ENCODE results near the gene NR0B2. TPM values are rescaled to one million over a fixed set of nuclear protein-coding genes. Genes with fewer than 3 reads are reported as not detected.
"Not testable (repeated sequence)": the region's sequence is repeated elsewhere in the genome, so short reads cannot be mapped to it uniquely, and the experiment has no call there.

Gene NR0B2
- total RNA-seq, 2 experiments from 2014 or later: not detected

DNA sequence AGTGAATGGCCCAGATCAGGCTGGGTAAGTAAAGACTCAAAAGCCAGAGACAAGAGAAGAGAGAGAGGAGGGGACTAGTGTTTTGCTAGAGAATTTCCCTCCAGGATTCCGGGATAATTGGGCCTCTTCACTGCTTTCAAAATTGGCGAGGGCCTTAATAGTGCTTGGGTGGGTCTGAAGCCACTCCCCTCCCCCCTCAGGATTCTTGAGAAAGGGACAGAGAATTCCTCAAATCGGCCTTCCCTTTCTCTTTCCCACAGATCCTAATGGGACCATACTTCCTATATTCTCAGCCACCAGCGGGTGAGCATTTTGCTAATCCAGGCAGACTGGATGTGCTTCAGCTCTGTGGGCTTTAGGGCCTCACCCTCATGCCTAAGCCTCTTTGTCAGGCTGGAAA, 38.9 kb downstream of the NR0B2 start:
- Mint-ChIP-seq H3K27ac (no peak overlapping the region), H3K4me1 (no peaks in the 10 kb centered on the region), H3K4me3 (no peak overlapping the region), H3K9me3 (no peaks in the 10 kb centered on the region), H3K27me3 (no peaks in the 10 kb centered on the region), H3K36me3 (ENCODE audit: low read depth) (peaks cover 9% of the 10 kb centered on the region)
- no peak for DNase-seq
- ChIA-PET CTCF (interaction anchor here (1.4 kb wide), 1 partner anchor 20 kb away, joined by 4 read pairs; no protein-coding TSS in a partner anchor), POLR2A (interaction anchor here (0.8 kb wide), 1 partner anchor 15 kb away, joined by 5 read pairs; the partner anchor contains the start of gene GPN2)

DNA sequence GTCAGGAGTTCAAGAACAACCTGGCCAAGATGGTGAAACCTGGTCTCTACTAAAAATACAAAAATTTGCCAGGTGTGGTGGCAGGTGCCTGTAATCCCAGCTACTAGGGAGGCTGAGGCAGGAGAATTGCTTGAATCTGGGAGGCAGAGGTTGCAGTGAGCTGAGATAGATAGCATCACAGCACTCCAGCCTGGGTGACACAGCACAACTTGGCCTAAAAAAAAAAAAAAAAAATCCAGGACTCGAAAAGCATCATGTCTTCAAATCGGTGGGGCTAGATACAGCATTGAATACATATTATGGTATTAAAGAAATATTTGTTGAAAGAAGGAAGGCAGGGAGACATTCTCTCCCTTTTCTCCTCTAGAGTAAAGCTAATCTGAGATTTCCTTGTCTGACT, 40.7 kb downstream of the NR0B2 start:
- H3K4me3 Mint-ChIP-seq; H3K4me1 Mint-ChIP-seq; H3K9me3 Mint-ChIP-seq; DNase-seq; H3K36me3 Mint-ChIP-seq (ENCODE audit: low read depth); POLR2A ChIA-PET; H3K27me3 Mint-ChIP-seq: not testable (repeated sequence)
- H3K27ac Mint-ChIP-seq: peak overlapping the region; percentile 62
- CTCF ChIA-PET: interaction anchor here (0.6 to 1.2 kb wide), 5 partner anchors 15 to 1397 kb away, joined by 3 to 5 read pairs (median 3); no protein-coding TSS in a partner anchor

DNA sequence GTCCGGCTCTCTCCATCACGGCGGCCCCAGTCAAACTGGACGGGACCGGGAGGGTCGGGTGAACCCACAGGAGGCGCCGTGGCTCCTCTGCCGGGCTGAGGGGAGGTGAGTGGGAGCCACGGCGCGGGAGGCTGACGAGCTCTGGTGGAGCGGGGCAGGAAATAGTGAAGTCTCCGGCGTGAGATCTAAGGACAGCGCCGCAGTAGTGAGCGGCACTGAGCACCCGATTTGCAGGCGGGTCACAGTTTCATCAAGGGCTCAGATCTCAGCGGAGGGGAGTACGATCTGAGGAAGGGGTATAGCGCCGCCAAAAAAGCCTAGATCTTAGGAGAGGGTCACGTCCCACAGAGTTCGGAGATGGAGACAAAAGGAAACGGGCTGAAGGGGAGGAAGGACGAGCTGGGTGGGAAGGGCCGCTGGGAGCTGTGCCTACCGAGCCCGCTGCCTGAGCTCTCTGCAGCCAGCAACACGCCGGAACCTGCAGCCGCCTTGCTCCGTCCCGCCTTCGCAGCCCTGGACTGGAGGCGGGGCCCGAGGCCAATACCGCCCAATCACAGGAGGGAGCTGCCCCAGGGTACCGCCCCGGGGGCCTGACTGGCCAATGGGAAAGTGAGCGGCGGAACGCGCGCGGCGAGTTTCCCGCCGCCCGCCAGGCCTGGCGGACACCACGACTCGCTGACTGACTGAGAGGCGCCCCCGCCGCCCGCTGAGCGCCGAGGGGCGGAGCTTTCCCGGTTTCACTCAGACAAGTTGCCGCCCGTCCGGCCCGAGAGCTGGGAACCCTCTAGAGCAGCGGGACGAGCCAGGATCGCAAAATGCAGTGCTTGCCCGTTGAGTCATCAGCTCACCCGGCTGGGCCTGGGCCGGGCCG, 48.9 kb downstream of the NR0B2 start:
- CTCF ChIA-PET: interaction anchor here (0.6 to 2.7 kb wide), 9 partner anchors 9 to 669 kb away, joined by 3 to 8 read pairs (median 4); partner anchors contain the start of gene ZDHHC18
- peak overlapping the region; percentile 82 for H3K4me3 Mint-ChIP-seq
- H3K27ac Mint-ChIP-seq: peak overlapping the region; percentile 93
- H3K4me1 Mint-ChIP-seq: peaks cover 34% of the 10 kb centered on the region
- H3K27me3 Mint-ChIP-seq: no peaks in the 10 kb centered on the region
- DNase-seq: peak; percentile 96
- POLR2A ChIA-PET: interaction anchor here (0.8 to 1.7 kb wide), 8 partner anchors 9 to 172 kb away, joined by 3 to 11 read pairs (median 4); partner anchors contain the start of genes GPN2 and PIGV
- H3K9me3 Mint-ChIP-seq: no peaks in the 10 kb centered on the region
- H3K36me3 Mint-ChIP-seq (ENCODE audit: low read depth): no peaks in the 10 kb centered on the region

DNA sequence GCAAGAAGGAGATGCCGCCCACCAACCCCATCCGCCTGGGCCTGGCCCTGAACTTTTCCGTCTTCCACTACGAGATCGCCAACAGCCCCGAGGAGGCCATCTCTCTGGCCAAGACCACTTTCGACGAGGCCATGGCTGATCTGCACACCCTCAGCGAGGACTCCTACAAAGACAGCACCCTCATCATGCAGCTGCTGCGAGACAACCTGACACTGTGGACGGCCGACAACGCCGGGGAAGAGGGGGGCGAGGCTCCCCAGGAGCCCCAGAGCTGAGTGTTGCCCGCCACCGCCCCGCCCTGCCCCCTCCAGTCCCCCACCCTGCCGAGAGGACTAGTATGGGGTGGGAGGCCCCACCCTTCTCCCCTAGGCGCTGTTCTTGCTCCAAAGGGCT, 50.1 kb downstream of the NR0B2 start:
- Mint-ChIP-seq H3K27me3 (no peaks in the 10 kb centered on the region), H3K4me1 (peaks cover 34% of the 10 kb centered on the region), H3K27ac (peak overlapping the region; percentile 93), H3K9me3 (no peaks in the 10 kb centered on the region), H3K36me3 (ENCODE audit: low read depth) (no peaks in the 10 kb centered on the region), H3K4me3 (peak overlapping the region; percentile 82)
- DNase-seq: no peak
- POLR2A ChIA-PET: interaction anchor here (1.7 kb wide), 1 partner anchor 30 kb away, joined by 8 read pairs; no protein-coding TSS in a partner anchor
- CTCF ChIA-PET: interaction anchor here (0.8 to 1.3 kb wide), 2 partner anchors 37 to 39 kb away, joined by 3 to 5 read pairs; partner anchors contain the start of gene GPATCH3

DNA sequence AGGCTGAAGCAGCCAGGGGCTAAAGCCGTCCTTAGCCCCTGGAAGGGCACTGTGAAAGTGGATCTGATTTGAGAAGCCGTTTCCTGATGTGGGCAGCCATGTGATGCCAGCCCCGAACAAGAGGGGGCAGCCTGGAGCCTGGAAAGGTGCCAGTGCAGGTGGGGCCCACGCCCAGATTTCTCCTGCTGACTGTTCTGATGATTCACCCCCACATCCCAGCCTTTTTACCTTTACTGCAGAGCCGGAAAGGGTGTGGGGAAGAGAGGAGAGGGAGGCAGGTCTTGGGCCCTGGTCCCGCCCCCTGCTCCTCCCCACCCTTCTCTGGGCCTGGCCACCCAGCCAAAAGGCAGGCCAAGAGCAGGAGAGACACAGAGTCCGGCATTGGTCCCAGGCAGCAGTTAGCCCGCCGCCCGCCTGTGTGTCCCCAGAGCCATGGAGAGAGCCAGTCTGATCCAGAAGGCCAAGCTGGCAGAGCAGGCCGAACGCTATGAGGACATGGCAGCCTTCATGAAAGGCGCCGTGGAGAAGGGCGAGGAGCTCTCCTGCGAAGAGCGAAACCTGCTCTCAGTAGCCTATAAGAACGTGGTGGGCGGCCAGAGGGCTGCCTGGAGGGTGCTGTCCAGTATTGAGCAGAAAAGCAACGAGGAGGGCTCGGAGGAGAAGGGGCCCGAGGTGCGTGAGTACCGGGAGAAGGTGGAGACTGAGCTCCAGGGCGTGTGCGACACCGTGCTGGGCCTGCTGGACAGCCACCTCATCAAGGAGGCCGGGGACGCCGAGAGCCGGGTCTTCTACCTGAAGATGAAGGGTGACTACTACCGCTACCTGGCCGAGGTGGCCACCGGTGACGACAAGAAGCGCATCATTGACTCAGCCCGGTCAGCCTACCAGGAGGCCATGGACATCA, 50.7 kb downstream of the NR0B2 start, which contains the start of gene SFN:
Gene SFN (plus strand): TSS at position 369 of the 904 bp plus-strand sequence. CDS start 64 bp downstream, at position 433.
- Mint-ChIP-seq H3K27ac (peak within 1 kb of the TSS; percentile 93), H3K27me3 (no peaks in the 10 kb centered on the region), H3K4me3 (peak within 1 kb of the TSS; percentile 82), H3K9me3 (no peaks in the 10 kb centered on the region), H3K4me1 (peaks cover 34% of the 10 kb centered on the region), H3K36me3 (ENCODE audit: low read depth) (no peaks in the 10 kb centered on the region)
- ChIA-PET CTCF (interaction anchor here (0.8 to 2.2 kb wide), 6 partner anchors 8 to 362 kb away, joined by 3 to 6 read pairs (median 3); partner anchors contain the start of gene GPATCH3), POLR2A (no interaction called here)
- peak; percentile 53 for DNase-seq

DNA sequence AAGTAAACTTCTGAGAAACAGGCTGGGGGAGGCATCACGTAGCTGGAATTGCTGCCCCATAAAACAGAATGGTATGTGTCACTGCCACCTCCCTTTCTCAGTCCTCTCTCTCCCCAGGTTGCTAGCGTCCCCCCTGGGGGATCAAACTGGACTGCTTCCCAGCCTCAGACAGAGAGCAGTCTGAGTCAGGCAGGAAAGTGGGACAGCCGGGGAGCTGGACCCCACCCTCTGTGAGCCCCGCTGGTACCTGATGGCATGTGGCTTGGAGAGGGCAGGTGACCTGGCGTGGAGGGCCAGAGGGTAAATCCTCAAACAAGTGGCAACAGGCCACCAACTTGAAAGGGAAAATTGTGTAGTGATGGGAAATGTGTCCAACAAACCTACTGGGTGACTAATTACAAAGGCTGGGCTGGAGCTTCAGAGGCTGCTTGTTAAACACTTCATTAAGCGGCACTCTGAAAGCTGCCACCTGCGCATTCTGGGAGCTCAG, 51.8 kb downstream of the NR0B2 start:
- Mint-ChIP-seq H3K27me3 (no peaks in the 10 kb centered on the region), H3K36me3 (ENCODE audit: low read depth) (no peaks in the 10 kb centered on the region), H3K4me1 (peaks cover 34% of the 10 kb centered on the region), H3K4me3 (no peak overlapping the region), H3K27ac (peak overlapping the region; percentile 81), H3K9me3 (no peaks in the 10 kb centered on the region)
- no peak for DNase-seq
- ChIA-PET CTCF (interaction anchor here (0.5 to 2.2 kb wide), 7 partner anchors 9 to 361 kb away, joined by 3 to 6 read pairs (median 3); no protein-coding TSS in a partner anchor), POLR2A (no interaction called here)

Other genes starting within 250 kb of the NR0B2 start
- 100 to 1,000 TPM; 120 TPM for gene ARID1A, start 218.0 kb downstream of the NR0B2 start, total RNA-seq
- 10 to 100 TPM; 16.4 to 16.9 TPM for gene PIGV, start 126.0 kb downstream of the NR0B2 start, total RNA-seq
- gene ZDHHC18, start 87.3 kb downstream of the NR0B2 start, total RNA-seq: 10 to 100 TPM; 45.1 to 55.0 TPM
- 1 to 10 TPM; 2.4 to 3.0 TPM for gene SFN, start 50.8 kb downstream of the NR0B2 start, total RNA-seq
- gene GPN2, start 23.7 kb downstream of the NR0B2 start, total RNA-seq: 10 to 100 TPM; 25.9 to 26.9 TPM
- 10 to 100 TPM; 14.0 to 14.8 TPM for gene GPATCH3, start 13.5 kb downstream of the NR0B2 start, total RNA-seq
- gene NUDC, start 7.8 kb upstream of the NR0B2 start, total RNA-seq: 10 to 100 TPM; 56.2 to 64.5 TPM
- gene KDF1, start 46.5 kb upstream of the NR0B2 start, total RNA-seq: not detected
- not detected for gene TRNP1, start 79.7 kb upstream of the NR0B2 start, total RNA-seq
- gene TENT5B, start 98.9 kb upstream of the NR0B2 start, total RNA-seq: not detected
- gene SLC9A1, start 241.2 kb upstream of the NR0B2 start, total RNA-seq: 10 to 100 TPM; 24.8 to 32.4 TPM

Data from activated CD4-positive, alpha-beta T cell treated with anti-CD3 and anti-CD28 coated beads, Interleukin-2, amount 10 ng/mL, durations not matched to agents 7 days and 5 days (primary cell).